GM12878 (cell line): ENCODE measurements around the gene PFN3. TPM values are rescaled to one million over a fixed set of nuclear protein-coding genes. Genes with fewer than 3 reads are reported as not detected.

ENCODE experiments used
- ATAC-seq: fragments of 200-7000 bp; cut with Tn5 transposase; 3 replicates; pipeline ENCODE4 v1.9.1; 2020; ENCODE audit warnings: mild to moderate bottlenecking, moderate library complexity
- BruUV-seq: library from RNA; stranded (reverse); fragments of 400-500 nt; replicated peaks from 2 replicates; lab custom pipeline; 2021; lab: Mats Ljungman, UMichigan
- CTCF ChIA-PET: fragments of 300-600 bp; sonication (Branson Sonifier 250); formaldehyde crosslinking; extraction: SDS; loops from one replicate; lab custom pipeline; 2021; ENCODE audit warnings: inconsistent platforms; lab: Yijun Ruan, JAX
- POLR2A ChIA-PET: fragments of 350-600 bp; formaldehyde crosslinking; extraction: SDS; loops from one replicate; lab custom pipeline; 2021; ENCODE audit warnings: inconsistent platforms; lab: Charles Lee
- RAD21 ChIA-PET: fragments of 300-600 bp; sonication (Branson Sonifier 250); formaldehyde crosslinking; loops from one replicate; lab custom pipeline; 2023; ENCODE audit warnings: antibody characterized with exemption; ENCODE audit not compliant: unreplicated experiment; lab: Charles Lee
- SMC1A ChIA-PET: fragments of 300-600 bp; sonication (Branson Sonifier 250); formaldehyde crosslinking; loops from one replicate; lab custom pipeline; 2023; ENCODE audit not compliant: unreplicated experiment, uncharacterized antibody; lab: Charles Lee
- DNase-seq: peaks from one replicate; pipeline ENCODE4 v3.0.0-alpha.2; 2011; ENCODE audit warnings: low read depth, low spot score
- FAIRE-seq: peaks from 3 replicates; lab custom pipeline; 2011; peaks lifted over from hg19 to GRCh38; lab: Jason Lieb, UNC
- H2AFZ ChIP-seq: 2 replicates; pipeline ENCODE4 v1.6.0; 2011; ENCODE audit warnings: low read depth, low read length, control low read depth; ENCODE audit not compliant: control insufficient read depth
- H3K27ac ChIP-seq: 2 replicates; pipeline ENCODE4 v1.5.1; 2011; ENCODE audit warnings: control low read depth; ENCODE audit not compliant: control insufficient read depth, insufficient read depth
- H3K27me3 ChIP-seq, 2 experiments: replicated peaks in 1 of 2; 2 replicates each; pipeline versions ENCODE4 v1.6.0 to v1.6.1; 2011; ENCODE audit warnings: low read length in 1 of 2; ENCODE audit not compliant: control insufficient read depth in 2 of 2, insufficient read depth in 2 of 2
- H3K36me3 ChIP-seq, 2 experiments: 2 replicates each; pipeline ENCODE4 v1.5.1; 2011; ENCODE audit warnings: low read length in 1 of 2; ENCODE audit not compliant: control insufficient read depth in 2 of 2, insufficient read depth in 2 of 2
- H3K4me1 ChIP-seq: 2 replicates; pipeline ENCODE4 v1.6.1; 2011; ENCODE audit warnings: mild to moderate bottlenecking, low read length, moderate library complexity, mixed read lengths; ENCODE audit not compliant: control insufficient read depth, insufficient read depth
- H3K4me2 ChIP-seq: 2 replicates; pipeline ENCODE4 v1.6.0; 2011; ENCODE audit warnings: control low read depth; ENCODE audit not compliant: control insufficient read depth, insufficient read depth
- H3K4me3 ChIP-seq: fragments of 200-600 bp; sonication (generic); 2 replicates; pipeline ENCODE4 v1.5.1; 2016
- H3K79me2 ChIP-seq: 2 replicates; pipeline ENCODE4 v1.6.0; 2011; ENCODE audit warnings: low read length; ENCODE audit not compliant: control insufficient read depth, insufficient read depth
- H3K9ac ChIP-seq: 2 replicates; pipeline ENCODE4 v1.8.0; 2011; ENCODE audit warnings: low read length, control low read depth, mixed read lengths; ENCODE audit not compliant: control insufficient read depth, insufficient read depth
- H3K9me3 ChIP-seq: replicated peaks from 3 replicates; pipeline ENCODE4 v1.5.1; 2011; ENCODE audit warnings: mild to moderate bottlenecking, low read length; ENCODE audit not compliant: control insufficient read depth, insufficient read depth
- H4K20me1 ChIP-seq: 2 replicates; pipeline ENCODE4 v1.6.0; 2011; ENCODE audit not compliant: control insufficient read depth, insufficient read depth
- CHD4 ChIP-seq: fragments of 200-600 bp; sonication (generic); IDR thresholded peaks from 2 replicates; pipeline ENCODE4 v1.6.1; 2016; ENCODE audit warnings: mild to moderate bottlenecking
- KLF5 ChIP-seq: fragments of 450-650 bp; IDR thresholded peaks from 2 replicates; pipeline ENCODE4 v1.6.1; 2014; ENCODE audit warnings: mild to moderate bottlenecking; ENCODE audit not compliant: partially characterized antibody
- RAD51 ChIP-seq: fragments of 450-650 bp; IDR thresholded peaks from 2 replicates; pipeline ENCODE4 v1.6.1; 2016; ENCODE audit warnings: moderate library complexity, mild to moderate bottlenecking, inconsistent platforms
- TARDBP ChIP-seq: IDR thresholded peaks from 2 replicates; pipeline ENCODE4 v1.6.1; 2016; ENCODE audit warnings: borderline replicate concordance
- WGBS: methylation state at CpG from one replicate; pipeline ENCODE4 v1.1.6; 2016; ENCODE audit warnings: low lambda C conversion rate; ENCODE audit not compliant: insufficient replicate concordance, insufficient coverage; ENCODE audit errors: missing lambda C conversion rate; 5-methylcytosine and 5-hydroxymethylcytosine counted together
- in situ Hi-C: fragments of 300-500 bp; cut with MboI; formaldehyde crosslinking; loops from 9 replicates; pipeline ENCODE4 v1.14.3; 2018; ENCODE audit warnings: mixed read lengths
- intact Hi-C: fragments of 100-400 bp; cut with micrococcal nuclease; formaldehyde crosslinking; loops from one replicate; pipeline ENCODE4 v1.14.2; 2022; ENCODE audit not compliant: unreplicated experiment
- polyA plus RNA-seq, 11 experiments: library from polyadenylated mRNA; depleted of rRNA in 4 of 11; unstranded in 6 of 11; stranded (reverse) in 5 of 11; fragments of >200 nt; fragmentation: Nextera tagmentation in 4 of 11; fragmentation: Illumina TruSeq in 1 of 11; extraction: Ambion mirVana in 4 of 11; extraction: Trizol in 1 of 11; gene quantifications; 1 replicate in 1 of 11; 2 replicates in 10 of 11; pipeline versions ENCODE4 v1.2.1 to v1.2.3, GENCODE V29; 2011 to 2016; ENCODE audit warnings: inconsistent platforms in 2 of 11, missing spikeins in 2 of 11, low read depth in 1 of 11
- total RNA-seq, 4 experiments: library from RNA; depleted of rRNA in 3 of 4; stranded (reverse); fragments of >200 nt in 3 of 4; fragmentation: Illumina TruSeq in 1 of 4; extraction: Trizol in 1 of 4; gene quantifications; 2 replicates each; pipeline versions ENCODE4 v1.2.1 to v1.2.3, GENCODE V29; 2013 to 2021
- TF ChIP-seq, protein P1 (sequence below): IDR thresholded peaks from 2 replicates; pipeline ENCODE4 v1.6.1; 2011; ENCODE audit warnings: low read depth, mild to moderate bottlenecking, low read length, moderate library complexity, borderline replicate concordance; ENCODE audit errors: extremely low read depth

Gene PFN3
- total and polyA plus RNA-seq, 10 of the 15 experiments (the other 5 are each of a cell fraction or from before 2014, with no cell fraction given): not detected

DNA sequence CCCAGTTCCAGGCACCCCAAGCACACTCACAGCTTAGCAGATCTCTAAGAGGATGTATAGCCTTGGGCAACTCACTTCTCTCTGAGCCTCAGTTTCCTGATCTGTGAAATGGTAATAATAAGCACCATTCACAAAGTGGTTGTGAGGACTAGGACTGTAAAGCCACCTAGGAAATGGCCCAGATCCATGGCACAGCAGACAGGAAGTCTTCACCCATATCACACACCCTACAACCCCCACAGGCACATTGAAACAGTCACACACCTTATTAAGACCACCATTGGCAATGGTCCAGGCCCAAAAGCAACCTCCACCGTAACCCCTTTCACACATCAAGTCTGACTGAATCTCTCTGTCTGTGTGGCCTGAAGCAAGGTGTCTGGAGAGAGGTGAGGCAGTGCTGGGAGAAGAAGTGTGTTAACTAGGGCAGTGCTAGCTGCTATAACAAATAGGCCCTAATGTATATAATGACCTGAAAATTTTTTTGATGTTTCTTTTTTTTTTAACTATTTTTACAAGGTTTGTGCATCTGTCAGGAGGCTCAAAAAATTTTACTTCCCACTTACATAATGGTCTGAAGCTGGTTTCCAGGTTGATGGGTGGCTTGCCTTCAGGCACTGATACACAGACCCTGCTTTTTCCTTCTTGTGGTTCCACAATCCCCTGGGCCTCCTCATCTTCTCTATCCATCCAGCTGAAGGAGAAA is 45.1 kb downstream of the PFN3 start:
- BruUV-seq: no TSS peak
- in situ Hi-C loops: no loop called here
- SMC1A ChIA-PET: interaction anchor here (0.7 to 3.0 kb wide), 5 partner anchors 8 to 90 kb away, joined by 3 to 7 read pairs (median 5); no protein-coding TSS in a partner anchor
- CTCF ChIA-PET: interaction anchor here (0.6 to 7.2 kb wide), 6 partner anchors 10 to 145 kb away, joined by 3 to 46 read pairs (median 5); no protein-coding TSS in a partner anchor
- no peak overlapping the region for H3K27ac ChIP-seq
- H3K4me2 ChIP-seq: no peak overlapping the region
- no peaks in the 10 kb centered on the region for H4K20me1 ChIP-seq
- FAIRE-seq (no peak), DNase-seq (no peak)
- no peaks in the 10 kb centered on the region; a peak in 1 of 4 replicates for H3K36me3 ChIP-seq
- peaks cover 3% of the 10 kb centered on the region; the same call in 1 of the 3 replicates for H3K9me3 ChIP-seq
- no peaks in the 10 kb centered on the region for H3K27me3 ChIP-seq
- H2AFZ ChIP-seq: no peak overlapping the region
- WGBS: 100% methylated on average over 1 of the region's 1 CpG
- POLR2A ChIA-PET: interaction anchor here (0.5 to 2.3 kb wide), 4 partner anchors 9 to 783 kb away, joined by 3 to 13 read pairs (median 6); no protein-coding TSS in a partner anchor
- H3K4me3 ChIP-seq: no peak overlapping the region
- H3K79me2 ChIP-seq: peaks cover 38% of the 10 kb centered on the region
- no peak for TF ChIP-seq RAD51
- TF ChIP-seq, all 136 proteins: peak for 0
- intact Hi-C loops: no loop called here
- ATAC-seq: no peak
- peaks cover 31% of the 10 kb centered on the region for H3K4me1 ChIP-seq
- H3K9ac ChIP-seq: no peak overlapping the region
- RAD21 ChIA-PET: interaction anchor here (0.6 to 1.0 kb wide), 2 partner anchors 9 to 15 kb away, joined by 6 read pairs; no protein-coding TSS in a partner anchor

DNA sequence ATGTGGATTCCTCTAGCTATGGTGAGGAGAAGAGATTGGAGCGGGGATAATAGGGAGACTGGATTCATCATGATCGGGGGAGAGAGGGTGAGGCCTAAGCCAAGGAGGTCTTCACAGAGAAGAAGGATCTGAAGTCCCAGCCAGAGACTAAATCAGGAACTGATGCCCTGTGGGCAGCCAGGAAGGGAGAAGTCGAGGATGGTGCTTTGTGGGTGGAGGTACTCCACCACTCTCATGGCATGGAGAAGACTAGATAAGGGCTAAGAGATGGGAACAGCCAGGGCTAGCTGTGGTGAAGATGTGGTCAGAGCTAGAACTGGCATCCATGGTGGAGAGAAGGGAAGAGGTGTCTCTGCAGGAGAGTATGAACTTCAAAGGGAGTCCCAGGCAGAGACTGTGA is 45.8 kb downstream of the PFN3 start:
- SMC1A ChIA-PET: interaction anchor here (1.2 to 3.0 kb wide), 3 partner anchors 15 to 91 kb away, joined by 3 to 7 read pairs (median 3); no protein-coding TSS in a partner anchor
- Histone ChIP-seq H3K27ac (no peak overlapping the region), H3K4me2 (no peak overlapping the region), H3K4me1 (peaks cover 36% of the 10 kb centered on the region)
- no peak for ATAC-seq
- TF ChIP-seq CHD4: no peak
- TF ChIP-seq KLF5: no peak
- TF ChIP-seq TARDBP: no peak
- TF ChIP-seq, protein P1, sequence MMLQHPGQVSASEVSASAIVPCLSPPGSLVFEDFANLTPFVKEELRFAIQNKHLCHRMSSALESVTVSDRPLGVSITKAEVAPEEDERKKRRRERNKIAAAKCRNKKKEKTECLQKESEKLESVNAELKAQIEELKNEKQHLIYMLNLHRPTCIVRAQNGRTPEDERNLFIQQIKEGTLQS: no peak
- TF ChIP-seq, all 136 proteins: peak for 0
- H2AFZ ChIP-seq: no peak overlapping the region
- H3K36me3 ChIP-seq: peaks cover 0 to 3% of the 10 kb centered on the region in 2 experiments; a peak in 2 of 4 replicates
- CTCF ChIA-PET: interaction anchor here (0.9 to 7.2 kb wide), 4 partner anchors 11 to 100 kb away, joined by 3 to 46 read pairs (median 4); no protein-coding TSS in a partner anchor
- in situ Hi-C loops (no loop called here), intact Hi-C loops (no loop called here)
- peaks cover 38% of the 10 kb centered on the region for H3K79me2 ChIP-seq
- H3K4me3 ChIP-seq: no peak overlapping the region
- H4K20me1 ChIP-seq: no peaks in the 10 kb centered on the region
- no peak overlapping the region for H3K9ac ChIP-seq
- DNase-seq (no peak), FAIRE-seq (no peak)
- no TSS peak for BruUV-seq
- no peaks in the 10 kb centered on the region for H3K27me3 ChIP-seq
- WGBS: 72% methylated on average over 3 of the region's 3 CpGs
- peaks cover 3% of the 10 kb centered on the region; the same call in 1 of the 3 replicates for H3K9me3 ChIP-seq
- RAD21 ChIA-PET: interaction anchor here (1.0 kb wide), 1 partner anchor 9 kb away, joined by 6 read pairs; no protein-coding TSS in a partner anchor
- POLR2A ChIA-PET: interaction anchor here (2.3 kb wide), 1 partner anchor 10 kb away, joined by 13 read pairs; no protein-coding TSS in a partner anchor
